Upper lobe of left lung (tissue), 4 donors: ENCODE measurements around the gene ATG16L1.

Source experiments
- POLR2A ChIP-seq, 4 donors: fragments of 450-650 bp; IDR thresholded peaks; one replicate each; pipeline ENCODE4 v1.5.1; 2016 to 2017; ENCODE audit warnings: antibody characterized with exemption in 4 of 4, mild to moderate bottlenecking in 2 of 4
- TF ChIP-seq, protein P1 (sequence below), 6 experiments: fragments of 450-650 bp in 4 of 6; fragments of 200-600 bp in 2 of 6; sonication (generic) in 2 of 6; IDR thresholded peaks; one replicate each; pipeline ENCODE4 v1.5.1; 2016 to 2019; ENCODE audit warnings: antibody characterized with exemption in 6 of 6

DNA sequence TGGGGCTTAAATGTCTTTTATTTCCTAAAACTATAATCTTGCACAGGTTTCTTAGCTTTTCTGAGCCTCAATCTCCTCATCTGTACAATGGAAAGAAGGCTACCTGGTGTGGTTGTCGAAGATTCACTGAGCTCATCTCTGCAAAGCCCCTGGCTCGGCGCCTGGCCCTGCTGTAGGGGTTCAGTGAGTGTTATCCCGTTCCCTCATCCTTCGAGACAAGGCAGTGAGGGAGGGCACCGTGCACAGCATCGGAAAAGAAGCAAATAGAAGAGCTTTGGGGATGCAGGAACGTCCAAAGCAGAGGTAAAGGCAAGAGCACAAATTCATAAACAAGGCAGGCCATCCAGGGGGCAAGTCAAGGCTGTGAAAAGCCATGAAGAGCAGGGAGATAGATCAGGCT lies 41.2 kb upstream of the ATG16L1 start:
- no peak for TF ChIP-seq POLR2A (IDR thresholded peaks at IDR 0.05)
- TF ChIP-seq, protein P1, sequence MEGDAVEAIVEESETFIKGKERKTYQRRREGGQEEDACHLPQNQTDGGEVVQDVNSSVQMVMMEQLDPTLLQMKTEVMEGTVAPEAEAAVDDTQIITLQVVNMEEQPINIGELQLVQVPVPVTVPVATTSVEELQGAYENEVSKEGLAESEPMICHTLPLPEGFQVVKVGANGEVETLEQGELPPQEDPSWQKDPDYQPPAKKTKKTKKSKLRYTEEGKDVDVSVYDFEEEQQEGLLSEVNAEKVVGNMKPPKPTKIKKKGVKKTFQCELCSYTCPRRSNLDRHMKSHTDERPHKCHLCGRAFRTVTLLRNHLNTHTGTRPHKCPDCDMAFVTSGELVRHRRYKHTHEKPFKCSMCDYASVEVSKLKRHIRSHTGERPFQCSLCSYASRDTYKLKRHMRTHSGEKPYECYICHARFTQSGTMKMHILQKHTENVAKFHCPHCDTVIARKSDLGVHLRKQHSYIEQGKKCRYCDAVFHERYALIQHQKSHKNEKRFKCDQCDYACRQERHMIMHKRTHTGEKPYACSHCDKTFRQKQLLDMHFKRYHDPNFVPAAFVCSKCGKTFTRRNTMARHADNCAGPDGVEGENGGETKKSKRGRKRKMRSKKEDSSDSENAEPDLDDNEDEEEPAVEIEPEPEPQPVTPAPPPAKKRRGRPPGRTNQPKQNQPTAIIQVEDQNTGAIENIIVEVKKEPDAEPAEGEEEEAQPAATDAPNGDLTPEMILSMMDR (IDR thresholded peaks at IDR 0.05), result no peak
